Gastroesophageal sphincter (tissue), 4 donors: ENCODE results near the gene ADCY6. TPM values are rescaled to one million over a fixed set of nuclear protein-coding genes. Genes with fewer than 3 reads are reported as not detected.

Experiments used
- ATAC-seq: fragments of 150-250 bp; one replicate; pipeline ENCODE4 v1.9.1; 2016; ENCODE audit warnings: mild to moderate bottlenecking, moderate library complexity
- H3K27ac ChIP-seq, 4 donors: fragments of 200-600 bp; sonication (generic) in 3 of 4; 1 replicate in 3 of 4; 2 replicates in 1 of 4; pipeline ENCODE4 v1.5.1; 2016 to 2019
- H3K27me3 ChIP-seq: fragments of 200-600 bp; sonication (generic); one replicate; pipeline ENCODE4 v1.5.1; 2019
- H3K36me3 ChIP-seq, 2 donors: fragments of 200-600 bp; sonication (generic); one replicate each; pipeline ENCODE4 v1.5.1; 2019; ENCODE audit warnings: control low read depth in 1 of 2
- H3K4me1 ChIP-seq, 3 donors: fragments of 200-600 bp; sonication (generic); 1 replicate in 2 of 3; 2 replicates in 1 of 3; pipeline ENCODE4 v1.5.1; 2016 to 2019; ENCODE audit warnings: control low read depth in 2 of 3
- H3K4me3 ChIP-seq, 2 donors: fragments of 200-600 bp; sonication (generic); one replicate each; pipeline ENCODE4 v1.5.1; 2019; ENCODE audit warnings: mild to moderate bottlenecking in 1 of 2, moderate library complexity in 1 of 2
- H3K9me3 ChIP-seq, 3 donors: fragments of 200-600 bp; sonication (generic); one replicate each; pipeline ENCODE4 v1.5.1; 2017 to 2019; ENCODE audit warnings: control low read depth in 2 of 3
- CTCF ChIP-seq, 4 experiments: fragments of 200-600 bp in 2 of 4; fragments of 450-650 bp in 2 of 4; sonication (generic) in 1 of 4; IDR thresholded peaks; one replicate each; pipeline ENCODE4 v1.5.1; 2017 to 2019; ENCODE audit warnings: antibody characterized with exemption in 4 of 4, mild to moderate bottlenecking in 2 of 4, moderate library complexity in 2 of 4
- EP300 ChIP-seq: sonication (generic); formaldehyde crosslinking; IDR thresholded peaks from one replicate; pipeline ENCODE4 v1.6.1; 2017; ENCODE audit warnings: antibody characterized with exemption, mild to moderate bottlenecking
- POLR2A ChIP-seq, 2 donors: fragments of 450-650 bp; IDR thresholded peaks; one replicate each; pipeline ENCODE4 v1.6.1; 2017; ENCODE audit warnings: antibody characterized with exemption in 2 of 2, mild to moderate bottlenecking in 2 of 2, moderate library complexity in 1 of 2
- POLR2AphosphoS5 ChIP-seq: sonication (generic); formaldehyde crosslinking; IDR thresholded peaks from one replicate; pipeline ENCODE4 v1.6.1; 2017; ENCODE audit warnings: antibody characterized with exemption
- WGBS, 2 donors: methylation state at CpG; one replicate each; pipeline ENCODE4 v1.1.5; 2018; ENCODE audit warnings: low coverage in 1 of 2; 5-methylcytosine and 5-hydroxymethylcytosine counted together
- total RNA-seq, 4 donors: library from RNA; depleted of rRNA; stranded (reverse); fragments of >200 nt; gene quantifications; one replicate each; pipeline ENCODE4 v1.1.0, GENCODE V29; 2016

ADCY6 gene
- total RNA-seq, 4 donors from 2014 or later = 21.9 to 33.0 (median 29.0) TPM

GRCh38 chr12:48768147-48768546 lies 20.7 kb downstream of the ADCY6 start:
- no peak overlapping the region for H3K27ac ChIP-seq

GRCh38 chr12:48767521-48767920 lies 21.4 kb downstream of the ADCY6 start:
- H3K4me1 ChIP-seq = peaks cover 0 to 21% (median 0%) of the 10 kb centered on the region in 3 donors
- H3K4me3 ChIP-seq = no peak overlapping the region
- no peak for ATAC-seq
- no peaks in the 10 kb centered on the region for H3K27me3 ChIP-seq
- TF ChIP-seq POLR2A (IDR thresholded peaks at IDR 0.05) (no peak), EP300 (no peak), POLR2AphosphoS5 (no peak), CTCF (IDR thresholded peaks at IDR 0.05) (no peak)
- WGBS, 2 donors = 79% methylated on average over 5 of the region's 6 CpGs; no CpG with 5 or more reads in 1 of the 2 donors
- H3K36me3 ChIP-seq = peaks cover 0 to 81% of the 10 kb centered on the region in 2 donors
- no peak overlapping the region for H3K27ac ChIP-seq
- no peaks in the 10 kb centered on the region for H3K9me3 ChIP-seq

More at GRCh38 chr12:48768147-48768546, 20.7 kb downstream of the ADCY6 start:
- 82 to 83% methylated on average over 2 of the region's 2 CpGs for WGBS, 2 donors
- no peak overlapping the region for H3K4me3 ChIP-seq
- peaks cover 0 to 21% (median 0%) of the 10 kb centered on the region in 3 donors for H3K4me1 ChIP-seq
- peaks cover 0 to 87% of the 10 kb centered on the region in 2 donors for H3K36me3 ChIP-seq
- no peaks in the 10 kb centered on the region for H3K9me3 ChIP-seq
- H3K27me3 ChIP-seq = no peaks in the 10 kb centered on the region
- no peak for ATAC-seq
- TF ChIP-seq POLR2A (IDR thresholded peaks at IDR 0.05) (no peak), POLR2AphosphoS5 (no peak), EP300 (no peak), CTCF (IDR thresholded peaks at IDR 0.05) (no peak)

GRCh38 chr12:48767047-48767446 lies 21.8 kb downstream of the ADCY6 start:
- peaks cover 0 to 76% of the 10 kb centered on the region in 2 donors for H3K36me3 ChIP-seq
- H3K4me1 ChIP-seq = peaks cover 0 to 21% (median 0%) of the 10 kb centered on the region in 3 donors
- no peaks in the 10 kb centered on the region for H3K27me3 ChIP-seq
- H3K9me3 ChIP-seq = no peaks in the 10 kb centered on the region
- 50% methylated on average over 1 of the region's 4 CpGs; no CpG with 5 or more reads in 1 of the 2 donors for WGBS, 2 donors
- ATAC-seq = peak; percentile 61
- TF ChIP-seq POLR2A (IDR thresholded peaks at IDR 0.05) (no peak), POLR2AphosphoS5 (no peak), CTCF (IDR thresholded peaks at IDR 0.05) (no peak), EP300 (no peak)
- H3K27ac ChIP-seq = peak overlapping the region in 2 of 4 donors; percentile 12 to 22
- H3K4me3 ChIP-seq = no peak overlapping the region

- Histone ChIP-seq H3K27ac (peak overlapping the region in 1 of 4 donors; percentile 22), H3K9me3 (no peaks in the 10 kb centered on the region), H3K4me1 (peaks cover 0 to 21% (median 0%) of the 10 kb centered on the region in 3 donors), H3K36me3 (peaks cover 0 to 63% of the 10 kb centered on the region in 2 donors), H3K27me3 (no peaks in the 10 kb centered on the region), H3K4me3 (no peak overlapping the region)
- ATAC-seq = no peak
- WGBS, 2 donors = 33 to 64% methylated on average over 1 to 5 of the region's 5 CpGs
- no peak for TF ChIP-seq POLR2AphosphoS5
Observed at GRCh38 chr12:48765753-48766162, 23.1 kb downstream of the ADCY6 start.

GRCh38 chr12:48764521-48764920 lies 24.4 kb downstream of the ADCY6 start:
- H3K36me3 ChIP-seq = peaks cover 0 to 51% of the 10 kb centered on the region in 2 donors
- WGBS, 2 donors = 78% methylated on average over 1 of the region's 2 CpGs; no CpG with 5 or more reads in 1 of the 2 donors
- ATAC-seq = no peak
- H3K27ac ChIP-seq = no peak overlapping the region
- no peak overlapping the region for H3K4me3 ChIP-seq
- no peaks in the 10 kb centered on the region for H3K9me3 ChIP-seq
- peaks cover 0 to 21% (median 0%) of the 10 kb centered on the region in 3 donors for H3K4me1 ChIP-seq
- no peaks in the 10 kb centered on the region for H3K27me3 ChIP-seq
- no peak for TF ChIP-seq POLR2AphosphoS5
- TF ChIP-seq CTCF (IDR thresholded peaks at IDR 0.05) = no peak
- TF ChIP-seq EP300 = no peak
- TF ChIP-seq POLR2A (IDR thresholded peaks at IDR 0.05) = no peak
